Astrocyte (in vitro differentiated cells and primary cell): ENCODE results near the gene SARDH. TPM values are rescaled to one million over a fixed set of nuclear protein-coding genes. Genes with fewer than 3 reads are reported as not detected.
A peak's percentile ranks its signal among the peaks of the same experiment; 100 is the strongest.

Experiments
- DNase-seq: peaks from one replicate; pipeline ENCODE4 v3.0.0-alpha.2; 2010; ENCODE audit warnings: low read depth
- FAIRE-seq: peaks from 2 replicates; lab custom pipeline; 2011; peaks lifted over from hg19 to GRCh38; lab: Jason Lieb, UNC
- H2AFZ ChIP-seq: 2 replicates; pipeline ENCODE4 v1.6.0; 2012; ENCODE audit warnings: low read depth, low read length, inconsistent platforms
- H3K27ac ChIP-seq: 2 replicates; pipeline ENCODE4 v1.5.1; 2011; ENCODE audit warnings: low read depth, low read length, inconsistent platforms
- H3K27me3 ChIP-seq: 2 replicates; pipeline ENCODE4 v1.6.0; 2011; ENCODE audit warnings: low read length, inconsistent platforms; ENCODE audit not compliant: insufficient read depth
- H3K36me3 ChIP-seq: 2 replicates; pipeline ENCODE4 v1.5.1; 2011; ENCODE audit warnings: low read length, inconsistent platforms; ENCODE audit not compliant: insufficient read depth
- H3K4me1 ChIP-seq: 2 replicates; pipeline ENCODE4 v1.5.1; 2011; ENCODE audit warnings: low read length, inconsistent platforms; ENCODE audit not compliant: insufficient read depth
- H3K4me2 ChIP-seq: 2 replicates; pipeline ENCODE4 v1.6.0; 2012; ENCODE audit warnings: low read length, inconsistent platforms
- H3K4me3 ChIP-seq: 2 replicates; pipeline ENCODE4 v1.5.1; 2011; ENCODE audit warnings: low read depth, mild to moderate bottlenecking, low read length, inconsistent platforms; ENCODE audit not compliant: insufficient read depth
- H3K79me2 ChIP-seq: 2 replicates; pipeline ENCODE4 v1.6.0; 2012; ENCODE audit warnings: mild to moderate bottlenecking, low read length, inconsistent platforms; ENCODE audit not compliant: insufficient read depth
- H3K9ac ChIP-seq: 2 replicates; pipeline ENCODE4 v1.6.0; 2012; ENCODE audit warnings: mild to moderate bottlenecking, low read length, inconsistent platforms
- H3K9me3 ChIP-seq: 2 replicates; pipeline ENCODE4 v1.5.1; 2012; ENCODE audit warnings: low read depth, mild to moderate bottlenecking, low read length, inconsistent platforms; ENCODE audit not compliant: insufficient read depth
- H4K20me1 ChIP-seq: 2 replicates; pipeline ENCODE4 v1.6.0; 2012; ENCODE audit warnings: low read length, inconsistent platforms; ENCODE audit not compliant: insufficient read depth
- H3K27ac Mint-ChIP-seq: one replicate; pipeline ENCODE4 v1.8.0; 2021; ENCODE audit warnings: mild to moderate bottlenecking, mixed read lengths; ENCODE audit not compliant: unreplicated experiment
- H3K27me3 Mint-ChIP-seq: one replicate; pipeline ENCODE4 v1.8.0; 2021; ENCODE audit warnings: low read depth, mixed read lengths; ENCODE audit not compliant: unreplicated experiment
- H3K36me3 Mint-ChIP-seq: one replicate; pipeline ENCODE4 v1.8.0; 2021; ENCODE audit warnings: low read depth, mixed read lengths; ENCODE audit not compliant: unreplicated experiment
- H3K4me1 Mint-ChIP-seq: one replicate; pipeline ENCODE4 v1.8.0; 2021; ENCODE audit warnings: low read depth, mixed read lengths; ENCODE audit not compliant: unreplicated experiment
- H3K4me3 Mint-ChIP-seq: one replicate; pipeline ENCODE4 v1.8.0; 2021; ENCODE audit warnings: mild to moderate bottlenecking, moderate library complexity, mixed read lengths; ENCODE audit not compliant: unreplicated experiment
- H3K9me3 Mint-ChIP-seq: one replicate; pipeline ENCODE4 v1.8.0; 2021; ENCODE audit warnings: mild to moderate bottlenecking, mixed read lengths; ENCODE audit not compliant: unreplicated experiment
- CTCF ChIP-seq: IDR thresholded peaks from 2 replicates; pipeline ENCODE4 v1.5.1; 2011; ENCODE audit warnings: low read depth, mild to moderate bottlenecking, inconsistent platforms, low read length, moderate library complexity; ENCODE audit not compliant: insufficient read depth
- EZH2 ChIP-seq: IDR thresholded peaks from 2 replicates; pipeline ENCODE4 v1.6.1; 2012; ENCODE audit warnings: mild to moderate bottlenecking, low read length, inconsistent platforms; ENCODE audit not compliant: insufficient read depth
- total RNA-seq: library from RNA; stranded (reverse); gene quantifications from 2 replicates; pipeline ENCODE4 v1.2.1, GENCODE V29; 2021

The SARDH gene
- total RNA-seq, 1 donor from 2014 or later, result 2.8 TPM

- no peaks in the 10 kb centered on the region for H3K79me2 ChIP-seq
- H3K4me1 ChIP-seq, result peaks cover 35% of the 10 kb centered on the region
- Mint-ChIP-seq H3K4me1 (peaks cover 16% of the 10 kb centered on the region), H3K9me3 (no peaks in the 10 kb centered on the region), H3K4me3 (no peak overlapping the region), H3K36me3 (no peaks in the 10 kb centered on the region), H3K27me3 (peaks cover 22% of the 10 kb centered on the region), H3K27ac (no peak overlapping the region)
- no peak overlapping the region for H3K9ac ChIP-seq
- H4K20me1 ChIP-seq, result no peaks in the 10 kb centered on the region
- no peak for DNase-seq
- no peak overlapping the region for H3K4me3 ChIP-seq
- no peaks in the 10 kb centered on the region for H3K27me3 ChIP-seq
- no peaks in the 10 kb centered on the region for H3K36me3 ChIP-seq
- H3K27ac ChIP-seq, result no peak overlapping the region
- no peak overlapping the region for H2AFZ ChIP-seq
- FAIRE-seq, result no peak
- no peak overlapping the region for H3K4me2 ChIP-seq
- no peaks in the 10 kb centered on the region for H3K9me3 ChIP-seq
- no peak for TF ChIP-seq EZH2
- TF ChIP-seq CTCF, result no peak
Measured at GRCh38 chr9:133707763-133708245, 30.3 kb downstream of the SARDH start.

GRCh38 chr9:133707065-133707762 is 30.9 kb downstream of the SARDH start:
- Histone ChIP-seq H2AFZ (no peak overlapping the region), H3K4me1 (peaks cover 36% of the 10 kb centered on the region), H3K9me3 (no peaks in the 10 kb centered on the region), H4K20me1 (no peaks in the 10 kb centered on the region), H3K27ac (no peak overlapping the region), H3K27me3 (no peaks in the 10 kb centered on the region), H3K36me3 (no peaks in the 10 kb centered on the region), H3K79me2 (no peaks in the 10 kb centered on the region), H3K4me2 (peak overlapping the region; percentile 51), H3K9ac (peak overlapping the region; percentile 33), H3K4me3 (no peak overlapping the region)
- Mint-ChIP-seq H3K27ac (no peak overlapping the region), H3K4me1 (peaks cover 14% of the 10 kb centered on the region), H3K9me3 (no peaks in the 10 kb centered on the region), H3K36me3 (no peaks in the 10 kb centered on the region), H3K27me3 (peaks cover 22% of the 10 kb centered on the region), H3K4me3 (no peak overlapping the region)
- DNase-seq (peak; percentile 61), FAIRE-seq (no peak)
- TF ChIP-seq EZH2 (no peak), CTCF (no peak)
